GM12801 (cell line): ENCODE results near the gene MRPL20.

Experiments used
- CTCF ChIP-seq: IDR thresholded peaks from one replicate; pipeline ENCODE4 v1.5.1; 2011; ENCODE audit warnings: control low read depth; ENCODE audit not compliant: insufficient read length; ENCODE audit errors: extremely low read depth

MRPL20 gene

GRCh38 chr1:1394116-1394515 lies 13.0 kb downstream of the MRPL20 start:
- TF ChIP-seq CTCF, result no peak

- no peak for TF ChIP-seq CTCF
These were observed 13.7 kb downstream of the MRPL20 start for GRCh38 chr1:1393428-1393827.

GRCh38 chr1:1393014-1393413 lies 14.1 kb downstream of the MRPL20 start:
- TF ChIP-seq CTCF, result no peak

- TF ChIP-seq CTCF, result no peak
These were observed 15.9 kb downstream of the MRPL20 start for GRCh38 chr1:1391225-1391624.

DNA sequence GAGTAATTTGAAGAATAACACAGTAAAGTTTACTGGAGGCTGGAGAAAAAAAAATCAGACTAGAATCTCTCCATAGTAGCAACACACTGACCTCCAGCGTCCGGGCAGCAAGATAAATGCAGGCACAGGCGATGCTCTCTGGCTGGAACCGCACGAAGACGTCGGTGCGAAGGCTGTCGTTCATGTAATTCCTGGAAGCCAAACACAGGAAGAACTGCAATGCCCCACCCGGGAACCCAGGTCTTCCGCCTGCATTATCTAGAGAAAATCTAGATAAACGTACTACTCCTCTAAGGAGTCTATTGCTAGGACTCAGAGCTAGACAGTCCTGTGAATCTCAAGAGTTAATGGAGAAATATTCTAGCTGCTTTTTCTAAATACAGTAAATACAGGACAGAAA lies 16.4 kb downstream of the MRPL20 start:
- TF ChIP-seq CTCF, result no peak

GRCh38 chr1:1388078-1388472 lies 19.0 kb downstream of the MRPL20 start:
- no peak for TF ChIP-seq CTCF

GRCh38 chr1:1387098-1388077 lies 19.7 kb downstream of the MRPL20 start:
- no peak for TF ChIP-seq CTCF
